PC-3 (cell line): Measurements from ENCODE around the gene CARD19. TPM values are rescaled to one million over a fixed set of nuclear protein-coding genes. Genes with fewer than 3 reads are reported as not detected.

ENCODE experiments used
- ATAC-seq: fragments of 200-7000 bp; cut with Tn5 transposase; 2 replicates; pipeline ENCODE4 v1.9.1; 2020; ENCODE audit warnings: mild to moderate bottlenecking, moderate library complexity
- BruUV-seq: library from RNA; stranded (reverse); fragments of 400-500 nt; replicated peaks from 2 replicates; lab custom pipeline; 2021; lab: Mats Ljungman, UMichigan
- CTCF ChIA-PET: fragments of 300-600 bp; sonication (Branson Sonifier 250); formaldehyde crosslinking; loops from one replicate; lab custom pipeline; 2022; ENCODE audit warnings: antibody characterized with exemption; lab: Charles Lee
- POLR2A ChIA-PET: fragments of 300-600 bp; sonication (Branson Sonifier 250); formaldehyde crosslinking; loops from one replicate; lab custom pipeline; 2022; ENCODE audit warnings: antibody characterized with exemption; ENCODE audit not compliant: unreplicated experiment; lab: Charles Lee
- DNase-seq: peaks from one replicate; pipeline ENCODE4 v3.0.0-alpha.2; 2015
- H2AFZ ChIP-seq: fragments of 300-600 bp; sonication (generic); 2 replicates; pipeline ENCODE4 v1.6.0; 2016; ENCODE audit warnings: antibody characterized with exemption, low read length
- H3F3A ChIP-seq: fragments of 300-600 bp; sonication (generic); one replicate; pipeline ENCODE4 v1.6.0; 2017; ENCODE audit warnings: antibody characterized with exemption, low read length, control low read depth, mild to moderate bottlenecking; ENCODE audit not compliant: unreplicated experiment
- H3K27ac ChIP-seq: fragments of 300-600 bp; sonication (generic); 2 replicates; pipeline ENCODE4 v1.5.1; 2016; ENCODE audit warnings: mild to moderate bottlenecking, low read length
- H3K27me3 ChIP-seq: fragments of 300-600 bp; sonication (generic); 2 replicates; pipeline ENCODE4 v1.6.1; 2016; ENCODE audit warnings: low read length, mixed read lengths
- H3K36me3 ChIP-seq: fragments of 300-600 bp; sonication (generic); 2 replicates; pipeline ENCODE4 v1.6.1; 2016; ENCODE audit warnings: low read depth, mixed run types, low read length, mixed read lengths
- H3K4me1 ChIP-seq: fragments of 300-600 bp; sonication (generic); 2 replicates; pipeline ENCODE4 v1.5.1; 2016; ENCODE audit warnings: low read length; ENCODE audit not compliant: insufficient read depth
- H3K4me2 ChIP-seq: fragments of 300-600 bp; sonication (generic); 2 replicates; pipeline ENCODE4 v1.6.0; 2016; ENCODE audit warnings: low read length
- H3K4me3 ChIP-seq: fragments of 300-600 bp; sonication (generic); 2 replicates; pipeline ENCODE4 v1.5.1; 2016; ENCODE audit warnings: mild to moderate bottlenecking, low read length, mixed read lengths
- H3K79me2 ChIP-seq: fragments of 300-600 bp; sonication (generic); 2 replicates; pipeline ENCODE4 v1.6.1; 2017; ENCODE audit warnings: low read length, mixed read lengths
- H3K9ac ChIP-seq: fragments of 300-600 bp; sonication (generic); 2 replicates; pipeline ENCODE4 v1.6.0; 2016; ENCODE audit warnings: mild to moderate bottlenecking, low read length
- H3K9me2 ChIP-seq: fragments of 300-600 bp; sonication (generic); replicated peaks from 2 replicates; pipeline ENCODE4 v1.6.1; 2016; ENCODE audit warnings: mixed run types, low read length, mixed read lengths
- H3K9me3 ChIP-seq: fragments of 300-600 bp; sonication (generic); 2 replicates; pipeline ENCODE4 v1.6.1; 2016; ENCODE audit warnings: low read length, mixed read lengths
- H4K20me1 ChIP-seq: fragments of 300-600 bp; sonication (generic); 2 replicates; pipeline ENCODE4 v1.6.1; 2016; ENCODE audit warnings: low read length, mixed read lengths
- EZH2 ChIP-seq: fragments of 300-600 bp; sonication (generic); IDR thresholded peaks from one replicate; pipeline ENCODE4 v1.6.1; 2017; ENCODE audit warnings: antibody characterized with exemption, mild to moderate bottlenecking, low read length; ENCODE audit not compliant: unreplicated experiment
- EZH2phosphoT487 ChIP-seq: fragments of 300-600 bp; sonication (generic); IDR thresholded peaks from 2 replicates; pipeline ENCODE4 v1.6.1; 2018; ENCODE audit warnings: mild to moderate bottlenecking, antibody characterized with exemption, low read length, borderline replicate concordance
- intact Hi-C: fragments of 100-400 bp; cut with micrococcal nuclease; formaldehyde crosslinking; loops from 2 replicates; pipeline ENCODE4 v1.9.0; 2023
- total RNA-seq: library from RNA; depleted of rRNA; stranded (reverse); fragments of >200 nt; gene quantifications from 2 replicates; pipeline ENCODE4 v1.2.3, GENCODE V29; 2014
- TF ChIP-seq, protein P1 (sequence below): fragments of 300-600 bp; sonication (generic); conservative IDR thresholded peaks from 2 replicates; pipeline ENCODE4 v1.5.1; 2017; ENCODE audit warnings: antibody characterized with exemption, low read depth, mild to moderate bottlenecking, low read length

Gene CARD19
- total RNA-seq, 1 experiment from 2014 or later, result 68.6 TPM

DNA sequence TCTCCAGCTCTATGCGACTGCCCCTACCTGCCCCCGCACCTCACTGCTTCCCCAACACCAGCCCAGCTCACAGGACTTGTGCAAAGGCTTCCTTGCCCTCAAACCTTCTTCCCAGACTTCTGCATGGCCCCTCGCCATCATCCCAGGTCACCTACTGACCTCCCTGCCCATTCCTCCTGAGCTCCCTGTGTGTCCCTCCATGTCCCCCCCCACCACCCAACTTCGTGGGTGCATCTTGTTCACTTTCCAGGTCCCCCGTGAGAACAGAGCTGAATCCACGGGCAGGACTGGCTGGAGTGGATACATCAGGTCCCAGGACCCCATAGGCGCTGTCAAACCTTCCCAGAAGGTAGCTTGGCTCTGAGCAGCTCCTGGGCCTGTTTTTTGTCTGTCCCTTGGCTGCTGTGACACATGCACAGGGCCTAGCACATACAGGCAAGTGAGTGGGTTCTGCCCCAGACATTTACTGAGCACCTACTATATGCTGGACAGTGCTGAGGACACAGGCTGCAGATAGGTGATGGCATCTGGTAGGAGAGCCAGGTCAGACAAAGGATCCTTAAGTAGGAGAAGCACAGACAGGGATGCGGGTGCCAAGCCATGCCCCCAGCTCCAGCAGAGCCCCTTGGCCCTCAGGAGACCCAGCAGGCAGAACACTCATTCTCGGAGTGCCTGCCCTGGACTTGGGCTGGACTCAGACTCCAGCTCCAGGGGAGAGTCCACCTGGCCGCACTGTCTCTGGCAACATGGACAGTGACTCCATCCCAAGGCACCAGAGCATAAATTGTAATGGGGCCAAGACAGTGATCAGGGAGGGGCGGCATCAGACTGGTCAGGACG lies 23.1 kb downstream of the CARD19 start:
- no peak for TF ChIP-seq EZH2phosphoT487
- TF ChIP-seq, protein P1, sequence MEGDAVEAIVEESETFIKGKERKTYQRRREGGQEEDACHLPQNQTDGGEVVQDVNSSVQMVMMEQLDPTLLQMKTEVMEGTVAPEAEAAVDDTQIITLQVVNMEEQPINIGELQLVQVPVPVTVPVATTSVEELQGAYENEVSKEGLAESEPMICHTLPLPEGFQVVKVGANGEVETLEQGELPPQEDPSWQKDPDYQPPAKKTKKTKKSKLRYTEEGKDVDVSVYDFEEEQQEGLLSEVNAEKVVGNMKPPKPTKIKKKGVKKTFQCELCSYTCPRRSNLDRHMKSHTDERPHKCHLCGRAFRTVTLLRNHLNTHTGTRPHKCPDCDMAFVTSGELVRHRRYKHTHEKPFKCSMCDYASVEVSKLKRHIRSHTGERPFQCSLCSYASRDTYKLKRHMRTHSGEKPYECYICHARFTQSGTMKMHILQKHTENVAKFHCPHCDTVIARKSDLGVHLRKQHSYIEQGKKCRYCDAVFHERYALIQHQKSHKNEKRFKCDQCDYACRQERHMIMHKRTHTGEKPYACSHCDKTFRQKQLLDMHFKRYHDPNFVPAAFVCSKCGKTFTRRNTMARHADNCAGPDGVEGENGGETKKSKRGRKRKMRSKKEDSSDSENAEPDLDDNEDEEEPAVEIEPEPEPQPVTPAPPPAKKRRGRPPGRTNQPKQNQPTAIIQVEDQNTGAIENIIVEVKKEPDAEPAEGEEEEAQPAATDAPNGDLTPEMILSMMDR, result no peak
- no peak for TF ChIP-seq EZH2
- Histone ChIP-seq H3F3A (no peaks in the 10 kb centered on the region), H3K27ac (no peak overlapping the region), H3K9me2 (no peaks in the 10 kb centered on the region), H3K4me2 (no peak overlapping the region), H4K20me1 (no peaks in the 10 kb centered on the region), H3K4me3 (no peak overlapping the region), H2AFZ (no peak overlapping the region), H3K9ac (no peak overlapping the region), H3K27me3 (no peaks in the 10 kb centered on the region), H3K79me2 (no peaks in the 10 kb centered on the region), H3K4me1 (peaks cover 12% of the 10 kb centered on the region), H3K36me3 (no peaks in the 10 kb centered on the region), H3K9me3 (no peaks in the 10 kb centered on the region)
- ChIA-PET POLR2A (no interaction called here), CTCF (no interaction called here)
- intact Hi-C loops, result no loop called here
- no TSS peak for BruUV-seq
- no peak for ATAC-seq
- no peak for DNase-seq

DNA sequence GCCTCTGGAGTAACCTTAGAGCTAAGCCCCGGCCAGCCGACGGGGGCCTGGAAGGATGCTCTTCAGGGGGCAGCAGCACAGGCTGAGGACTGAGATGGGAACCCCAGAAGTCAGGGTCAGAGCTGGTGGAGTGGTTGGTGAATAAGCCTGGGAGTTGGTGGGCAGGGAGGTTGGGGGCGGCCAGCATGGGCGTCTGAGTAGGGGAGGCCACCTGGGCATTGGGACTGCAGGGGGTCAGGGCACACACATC lies 23.6 kb downstream of the CARD19 start:
- Histone ChIP-seq H3K79me2 (no peaks in the 10 kb centered on the region), H3K9me3 (no peaks in the 10 kb centered on the region), H3K36me3 (no peaks in the 10 kb centered on the region), H3K9ac (no peak overlapping the region), H3K27me3 (no peaks in the 10 kb centered on the region), H2AFZ (no peak overlapping the region), H3K4me3 (no peak overlapping the region), H3K9me2 (no peaks in the 10 kb centered on the region), H4K20me1 (no peaks in the 10 kb centered on the region), H3K27ac (no peak overlapping the region), H3F3A (no peaks in the 10 kb centered on the region), H3K4me2 (no peak overlapping the region), H3K4me1 (peaks cover 12% of the 10 kb centered on the region)
- ChIA-PET POLR2A (interaction anchor here (0.6 kb wide), 1 partner anchor 8 kb away, joined by 3 read pairs; no protein-coding TSS in a partner anchor), CTCF (interaction anchor here (0.6 kb wide), 1 partner anchor 11 kb away, joined by 3 read pairs; no protein-coding TSS in a partner anchor)
- ATAC-seq, result no peak
- no TSS peak for BruUV-seq
- TF ChIP-seq EZH2phosphoT487, result no peak
- TF ChIP-seq EZH2, result no peak
- TF ChIP-seq, protein P1, result no peak
- intact Hi-C loops, result no loop called here
- DNase-seq, result no peak
